BJ (cell line): Measurements from ENCODE around the gene METTL5. TPM values are rescaled to one million over a fixed set of nuclear protein-coding genes. Genes with fewer than 3 reads are reported as not detected.
"Not testable (repeated sequence)": the region's sequence is repeated elsewhere in the genome, so short reads cannot be mapped to it uniquely, and the experiment has no call there.

Experiments used
- CTCF ChIA-PET: fragments of 350-600 bp; formaldehyde crosslinking; extraction: SDS; loops from one replicate; lab custom pipeline; 2021; ENCODE audit warnings: antibody characterized with exemption, inconsistent platforms; lab: Yijun Ruan, JAX
- POLR2A ChIA-PET: fragments of 300-600 bp; sonication (Branson Sonifier 250); formaldehyde crosslinking; extraction: SDS; loops from one replicate; lab custom pipeline; 2021; ENCODE audit warnings: antibody characterized with exemption; lab: Charles Lee
- DNase-seq: peaks from one replicate; pipeline ENCODE4 v3.0.0-alpha.2; 2011; ENCODE audit warnings: low read depth
- H3K27me3 ChIP-seq: 2 replicates; pipeline ENCODE4 v1.6.0; 2011; ENCODE audit warnings: low read length; ENCODE audit not compliant: control insufficient read depth, insufficient read depth
- H3K36me3 ChIP-seq: 2 replicates; pipeline ENCODE4 v1.5.1; 2011; ENCODE audit warnings: low read length; ENCODE audit not compliant: control insufficient read depth, insufficient read depth
- H3K4me3 ChIP-seq: 2 replicates; pipeline ENCODE4 v1.5.1; 2011; ENCODE audit warnings: low read depth, mild to moderate bottlenecking, control low read depth, low read length
- polyA plus RNA-seq: library from polyadenylated mRNA; depleted of rRNA; stranded (reverse); fragments of >200 nt; gene quantifications from 2 replicates; pipeline ENCODE4 v1.2.3, GENCODE V29; 2011
- TF ChIP-seq, protein P1 (sequence below): IDR thresholded peaks from 2 replicates; pipeline ENCODE4 v1.5.1; 2011; ENCODE audit warnings: low read depth, mild to moderate bottlenecking, control low read depth, inconsistent platforms, low read length, moderate library complexity; ENCODE audit not compliant: insufficient read depth

METTL5 gene
- polyA plus RNA-seq, 1 experiment = 17.3 TPM

DNA sequence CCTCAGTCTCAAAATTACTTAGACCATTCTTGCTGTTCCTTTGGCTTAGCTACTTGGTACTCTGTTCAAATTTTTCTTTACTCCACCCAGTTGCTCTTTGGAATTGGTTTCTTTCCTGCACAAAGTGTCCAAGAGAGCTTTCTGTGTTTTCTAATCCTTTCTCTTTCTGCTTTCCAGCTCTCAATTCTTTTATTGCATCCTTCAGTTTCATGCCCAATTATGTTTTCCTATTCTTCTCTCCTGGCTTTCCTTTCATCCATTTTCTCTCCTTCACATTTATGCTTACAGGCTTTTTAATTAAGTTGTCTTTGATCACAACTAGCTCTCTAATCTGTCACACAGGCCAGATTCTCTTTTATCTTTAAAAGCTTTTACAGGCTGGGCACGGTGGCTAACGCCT, 40.8 kb upstream of the METTL5 start:
- TF ChIP-seq, protein P1, sequence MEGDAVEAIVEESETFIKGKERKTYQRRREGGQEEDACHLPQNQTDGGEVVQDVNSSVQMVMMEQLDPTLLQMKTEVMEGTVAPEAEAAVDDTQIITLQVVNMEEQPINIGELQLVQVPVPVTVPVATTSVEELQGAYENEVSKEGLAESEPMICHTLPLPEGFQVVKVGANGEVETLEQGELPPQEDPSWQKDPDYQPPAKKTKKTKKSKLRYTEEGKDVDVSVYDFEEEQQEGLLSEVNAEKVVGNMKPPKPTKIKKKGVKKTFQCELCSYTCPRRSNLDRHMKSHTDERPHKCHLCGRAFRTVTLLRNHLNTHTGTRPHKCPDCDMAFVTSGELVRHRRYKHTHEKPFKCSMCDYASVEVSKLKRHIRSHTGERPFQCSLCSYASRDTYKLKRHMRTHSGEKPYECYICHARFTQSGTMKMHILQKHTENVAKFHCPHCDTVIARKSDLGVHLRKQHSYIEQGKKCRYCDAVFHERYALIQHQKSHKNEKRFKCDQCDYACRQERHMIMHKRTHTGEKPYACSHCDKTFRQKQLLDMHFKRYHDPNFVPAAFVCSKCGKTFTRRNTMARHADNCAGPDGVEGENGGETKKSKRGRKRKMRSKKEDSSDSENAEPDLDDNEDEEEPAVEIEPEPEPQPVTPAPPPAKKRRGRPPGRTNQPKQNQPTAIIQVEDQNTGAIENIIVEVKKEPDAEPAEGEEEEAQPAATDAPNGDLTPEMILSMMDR = no peak
- Histone ChIP-seq H3K4me3 (no peak overlapping the region), H3K27me3 (no peaks in the 10 kb centered on the region), H3K36me3 (no peaks in the 10 kb centered on the region)
- CTCF ChIA-PET = interaction anchor here (0.7 to 1.1 kb wide), 2 partner anchors 9 to 149 kb away, joined by 3 to 4 read pairs; no protein-coding TSS in a partner anchor
- POLR2A ChIA-PET = no interaction called here
- DNase-seq = no peak

DNA sequence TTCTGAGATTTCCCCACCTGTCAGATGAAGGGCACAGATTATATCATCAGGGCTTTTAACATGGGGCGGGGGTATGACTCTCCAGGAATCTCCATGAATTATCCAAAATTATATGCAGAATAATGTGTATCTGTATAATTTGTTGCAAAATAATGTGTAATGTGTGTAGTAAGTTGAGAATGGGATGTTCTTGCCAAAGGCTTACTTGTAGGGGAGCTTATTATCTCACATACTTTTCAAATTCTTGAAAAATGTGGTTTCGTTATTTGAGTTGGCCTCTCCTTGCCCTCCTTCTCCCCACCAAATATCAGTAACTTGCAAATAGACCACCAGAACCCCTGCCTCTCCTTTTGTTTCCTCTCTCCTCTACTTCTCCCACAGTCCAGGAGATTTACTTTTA, 38.1 kb upstream of the METTL5 start:
- no peak for DNase-seq
- ChIA-PET POLR2A (no interaction called here), CTCF (no interaction called here)
- no peaks in the 10 kb centered on the region for H3K36me3 ChIP-seq
- TF ChIP-seq, protein P1 = no peak
- no peaks in the 10 kb centered on the region for H3K27me3 ChIP-seq
- H3K4me3 ChIP-seq = no peak overlapping the region

DNA sequence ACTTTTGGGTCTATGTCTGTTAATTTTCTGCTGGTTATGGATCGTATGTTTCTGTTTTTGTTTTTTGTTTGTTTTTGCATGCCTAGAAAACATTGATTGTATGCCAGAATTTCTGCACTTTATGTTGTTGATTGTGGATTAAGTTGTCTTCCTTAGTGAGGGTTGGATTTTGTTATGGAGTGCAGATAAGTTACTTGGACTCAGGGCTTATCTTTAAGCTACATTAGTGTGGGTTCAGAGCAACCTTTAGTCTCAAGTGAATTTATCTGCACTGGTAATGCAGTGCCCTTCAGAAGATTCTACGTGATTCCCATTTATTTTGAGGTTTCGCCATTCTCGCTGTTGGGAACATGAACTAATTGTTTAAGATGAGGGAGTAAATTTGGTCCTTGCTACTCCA, 35.4 kb upstream of the METTL5 start:
- no peak for DNase-seq
- ChIA-PET CTCF (no interaction called here), POLR2A (no interaction called here)
- Histone ChIP-seq H3K4me3 (no peak overlapping the region), H3K27me3 (no peaks in the 10 kb centered on the region), H3K36me3 (no peaks in the 10 kb centered on the region)
- TF ChIP-seq, protein P1 = no peak

DNA sequence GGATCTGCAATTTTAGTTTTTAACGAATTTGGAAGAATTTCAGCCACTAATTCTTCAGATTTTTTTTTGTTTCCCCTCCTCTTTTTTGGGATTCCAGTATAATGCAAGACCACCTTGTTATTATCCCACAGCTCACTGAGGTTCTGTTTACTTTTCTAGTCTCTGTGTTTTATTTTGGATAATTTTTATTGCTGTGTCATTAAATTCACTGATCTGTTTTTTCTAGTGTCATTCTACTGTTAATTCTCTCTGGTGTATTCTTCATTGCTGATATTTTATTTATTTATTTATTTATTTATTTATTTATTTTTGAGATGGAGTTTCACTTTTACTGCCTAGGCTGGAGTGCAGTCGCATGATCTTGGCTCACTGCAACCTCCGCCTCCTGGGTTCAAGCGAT, 34.7 kb upstream of the METTL5 start:
- Histone ChIP-seq H3K4me3 (no peak overlapping the region), H3K27me3 (no peaks in the 10 kb centered on the region), H3K36me3 (no peaks in the 10 kb centered on the region)
- DNase-seq = no peak
- TF ChIP-seq, protein P1 = no peak
- CTCF ChIA-PET = no interaction called here
- POLR2A ChIA-PET = no interaction called here

DNA sequence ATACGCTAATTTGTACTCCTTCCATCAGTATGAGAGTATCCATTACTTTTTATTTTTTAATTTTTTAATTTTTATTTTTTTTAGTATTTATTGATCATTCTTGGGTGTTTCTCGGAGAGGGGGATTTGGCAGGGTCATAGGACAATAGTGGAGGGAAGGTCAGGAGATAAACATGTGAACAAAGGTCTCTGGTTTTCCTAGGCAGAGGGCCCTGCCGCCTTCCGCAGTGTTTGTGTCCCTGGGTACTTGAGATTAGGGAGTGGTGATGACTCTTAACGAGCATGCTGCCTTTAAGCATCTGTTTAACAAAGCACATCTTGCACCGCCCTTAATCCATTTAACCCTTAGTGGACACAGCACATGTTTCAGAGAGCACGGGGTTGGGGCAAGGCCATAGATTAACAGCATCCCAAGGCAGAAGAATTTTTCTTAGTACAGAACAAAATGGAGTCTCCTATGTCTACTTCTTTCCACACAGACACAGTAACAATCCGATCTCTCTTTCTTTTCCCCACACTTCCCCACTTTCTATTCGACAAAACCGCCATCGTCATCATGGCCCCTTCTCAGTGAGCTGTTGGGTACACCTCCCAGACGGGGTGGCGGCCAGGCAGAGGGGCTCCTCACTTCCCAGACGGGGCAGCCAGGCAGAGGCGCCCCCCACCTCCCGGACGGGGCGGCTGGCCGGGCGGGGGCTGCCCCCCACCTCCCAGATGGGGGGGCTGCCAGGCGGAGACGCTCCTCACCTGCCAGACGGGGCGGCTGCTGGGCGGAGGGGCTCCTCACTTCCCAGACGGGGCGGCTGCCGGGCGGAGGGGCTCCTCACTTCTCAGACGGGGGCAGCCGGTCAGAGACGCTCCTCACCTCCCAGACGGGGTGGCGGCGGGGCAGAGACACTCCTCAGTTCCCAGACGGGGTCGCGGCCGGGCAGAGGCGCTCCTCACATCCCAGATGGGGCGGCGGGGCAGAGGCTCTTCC, 30.9 kb upstream of the METTL5 start:
- DNase-seq, H3K4me3 ChIP-seq, CTCF ChIA-PET, POLR2A ChIA-PET, H3K27me3 ChIP-seq, H3K36me3 ChIP-seq: not testable (repeated sequence)
